Ovary (tissue), 3 donors: ENCODE data around the gene PSMD12.
"Not testable (repeated sequence)": the region's sequence is repeated elsewhere in the genome, so short reads cannot be mapped to it uniquely, and the experiment has no call there.

Experiments used
- CTCF ChIP-seq, 3 donors: fragments of 450-650 bp in 2 of 3; fragments of 200-600 bp in 1 of 3; IDR thresholded peaks; one replicate each; pipeline versions ENCODE4 v1.5.1 to v1.8.0; 2016 to 2022; ENCODE audit warnings: antibody characterized with exemption in 3 of 3, mild to moderate bottlenecking in 1 of 3
- POLR2A ChIP-seq: fragments of 450-650 bp; IDR thresholded peaks from one replicate; pipeline ENCODE4 v1.6.1; 2017; ENCODE audit warnings: antibody characterized with exemption, mild to moderate bottlenecking, moderate library complexity
- donor health status: DM: no; HTN: no; CAD: no.

GRCh38 chr17:67321486-67321885, 44.9 kb downstream of the PSMD12 start:
- not testable (repeated sequence) for TF ChIP-seq POLR2A; CTCF (IDR thresholded peaks at IDR 0.05)
